ENCODE results near the gene SLC17A3. TPM values are rescaled to one million over a fixed set of nuclear protein-coding genes. Genes with fewer than 3 reads are reported as not detected.

The SLC17A3 gene
- total RNA-seq, 2 experiments from 2014 or later: 0.06 TPM; not detected in 1

DNA sequence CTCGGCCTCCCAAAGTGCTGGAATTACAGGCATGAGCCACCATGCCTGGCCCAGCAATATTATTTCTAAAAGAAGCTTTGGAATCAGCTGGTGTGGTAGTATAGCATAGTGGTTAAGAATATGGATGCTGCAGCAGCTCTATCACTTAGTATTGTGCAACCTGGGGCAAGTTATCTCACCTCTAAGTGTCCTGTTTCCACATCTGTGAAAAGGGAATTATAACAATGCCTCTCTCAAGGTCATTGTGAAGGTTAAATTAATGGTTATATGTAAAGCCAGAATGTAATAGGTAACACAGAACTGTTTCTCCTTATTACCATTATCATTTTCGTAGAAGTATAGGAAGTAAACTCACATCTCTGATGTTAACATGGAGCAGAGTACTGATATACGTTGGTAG lies 42.3 kb upstream of the SLC17A3 start:
- H3K9me3 ChIP-seq (ENCODE audit: low read length): no peaks in the 10 kb centered on the region
- ChIA-PET POLR2A (no interaction called here), CTCF (ENCODE audit: unreplicated experiment) (no interaction called here)
- H4K20me1 ChIP-seq (ENCODE audit: insufficient read depth, low read length): no peaks in the 10 kb centered on the region
- no peaks in the 10 kb centered on the region for H3K4me1 ChIP-seq (ENCODE audit: insufficient read depth, low read length, poor library complexity, severe bottlenecking)
- no peak overlapping the region for H3K27ac ChIP-seq (ENCODE audit: low read depth, low read length, poor library complexity, severe bottlenecking)
- TF ChIP-seq, protein P1, sequence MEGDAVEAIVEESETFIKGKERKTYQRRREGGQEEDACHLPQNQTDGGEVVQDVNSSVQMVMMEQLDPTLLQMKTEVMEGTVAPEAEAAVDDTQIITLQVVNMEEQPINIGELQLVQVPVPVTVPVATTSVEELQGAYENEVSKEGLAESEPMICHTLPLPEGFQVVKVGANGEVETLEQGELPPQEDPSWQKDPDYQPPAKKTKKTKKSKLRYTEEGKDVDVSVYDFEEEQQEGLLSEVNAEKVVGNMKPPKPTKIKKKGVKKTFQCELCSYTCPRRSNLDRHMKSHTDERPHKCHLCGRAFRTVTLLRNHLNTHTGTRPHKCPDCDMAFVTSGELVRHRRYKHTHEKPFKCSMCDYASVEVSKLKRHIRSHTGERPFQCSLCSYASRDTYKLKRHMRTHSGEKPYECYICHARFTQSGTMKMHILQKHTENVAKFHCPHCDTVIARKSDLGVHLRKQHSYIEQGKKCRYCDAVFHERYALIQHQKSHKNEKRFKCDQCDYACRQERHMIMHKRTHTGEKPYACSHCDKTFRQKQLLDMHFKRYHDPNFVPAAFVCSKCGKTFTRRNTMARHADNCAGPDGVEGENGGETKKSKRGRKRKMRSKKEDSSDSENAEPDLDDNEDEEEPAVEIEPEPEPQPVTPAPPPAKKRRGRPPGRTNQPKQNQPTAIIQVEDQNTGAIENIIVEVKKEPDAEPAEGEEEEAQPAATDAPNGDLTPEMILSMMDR (conservative IDR thresholded peaks at IDR 0.05; ENCODE audit: low read length): no peak
- TF ChIP-seq EZH2phosphoT487 (IDR thresholded peaks at IDR 0.05; ENCODE audit: borderline replicate concordance, low read depth, low read length): no peak
- no peak overlapping the region for H2AFZ ChIP-seq (ENCODE audit: low read length)
- BruUV-seq (replicated peaks): no TSS peak
- H3K79me2 ChIP-seq (ENCODE audit: insufficient read depth, low read depth, low read length): no peaks in the 10 kb centered on the region
- intact Hi-C loops (cut with micrococcal nuclease; ENCODE audit: unreplicated experiment): no loop called here
- H3K36me3 ChIP-seq (ENCODE audit: insufficient read depth, low read length): no peaks in the 10 kb centered on the region
- no peak overlapping the region for H3K4me3 ChIP-seq (ENCODE audit: low read depth, low read length, poor library complexity, severe bottlenecking)
- no peaks in the 10 kb centered on the region for H3K9me2 ChIP-seq (ENCODE audit: insufficient read depth, low read length)
- no peak overlapping the region for H3K4me2 ChIP-seq (ENCODE audit: low read length)
- DNase-seq (ENCODE audit: low spot score): no peak

DNA sequence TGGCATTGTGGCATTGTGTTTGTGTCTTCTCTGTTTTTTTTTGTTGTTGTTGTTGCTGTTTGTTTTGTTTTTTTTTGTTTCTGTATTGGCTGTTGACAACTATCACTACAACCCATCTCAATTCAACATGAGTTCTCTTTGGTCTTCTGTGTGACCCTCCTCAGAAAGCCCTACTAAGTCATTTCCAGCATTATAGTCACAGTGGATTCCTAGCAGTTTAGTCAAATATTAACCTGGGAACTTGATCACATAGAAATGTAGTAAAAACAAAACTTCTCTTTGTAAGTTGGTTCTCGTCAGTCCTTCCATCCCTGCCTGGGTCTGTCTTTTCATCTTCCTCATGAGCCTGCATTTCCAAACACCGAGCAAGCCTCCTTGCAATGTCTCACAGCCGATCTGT lies 39.7 kb upstream of the SLC17A3 start:
- TF ChIP-seq EZH2phosphoT487 (IDR thresholded peaks at IDR 0.05; ENCODE audit: borderline replicate concordance, low read depth, low read length): no peak
- TF ChIP-seq, protein P1 (conservative IDR thresholded peaks at IDR 0.05; ENCODE audit: low read length): no peak
- H3K9me3 ChIP-seq (ENCODE audit: low read length): no peaks in the 10 kb centered on the region
- CTCF ChIA-PET (ENCODE audit: unreplicated experiment): no interaction called here
- no peak for DNase-seq (ENCODE audit: low spot score)
- H3K4me2 ChIP-seq (ENCODE audit: low read length): no peak overlapping the region
- H3K4me3 ChIP-seq (ENCODE audit: low read depth, low read length, poor library complexity, severe bottlenecking): no peak overlapping the region
- H3K4me1 ChIP-seq (ENCODE audit: insufficient read depth, low read length, poor library complexity, severe bottlenecking): no peaks in the 10 kb centered on the region
- no peaks in the 10 kb centered on the region for H3K79me2 ChIP-seq (ENCODE audit: insufficient read depth, low read depth, low read length)
- H3K9me2 ChIP-seq (ENCODE audit: insufficient read depth, low read length): no peaks in the 10 kb centered on the region
- no peaks in the 10 kb centered on the region for H4K20me1 ChIP-seq (ENCODE audit: insufficient read depth, low read length)
- H2AFZ ChIP-seq (ENCODE audit: low read length): no peak overlapping the region
- no TSS peak for BruUV-seq (replicated peaks)
- no peak overlapping the region for H3K27ac ChIP-seq (ENCODE audit: low read depth, low read length, poor library complexity, severe bottlenecking)
- POLR2A ChIA-PET: interaction anchor here (1.0 kb wide), 1 partner anchor 12 kb away, joined by 4 read pairs; no protein-coding TSS in a partner anchor
- H3K36me3 ChIP-seq (ENCODE audit: insufficient read depth, low read length): no peaks in the 10 kb centered on the region
- intact Hi-C loops (cut with micrococcal nuclease; ENCODE audit: unreplicated experiment): no loop called here

DNA sequence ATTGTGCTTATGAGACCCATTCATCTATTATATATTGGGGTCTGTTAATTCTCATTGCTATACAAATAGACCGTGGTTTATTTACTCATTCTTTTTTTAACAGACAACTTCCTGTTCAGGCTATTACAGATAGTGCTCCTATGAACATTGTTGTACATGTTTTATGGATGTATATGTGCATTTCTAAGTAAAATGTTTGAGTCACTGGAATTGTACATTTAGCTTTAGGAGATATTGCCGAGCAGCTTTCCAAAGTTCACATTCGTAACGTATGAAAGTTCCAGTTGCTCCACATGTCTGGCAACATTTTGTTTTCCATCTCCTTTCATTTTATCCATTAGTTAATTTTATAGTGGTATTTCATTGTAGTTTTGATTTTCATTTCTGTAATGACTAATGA lies 37.3 kb upstream of the SLC17A3 start:
- Histone ChIP-seq H4K20me1 (ENCODE audit: insufficient read depth, low read length) (no peaks in the 10 kb centered on the region), H3K4me2 (ENCODE audit: low read length) (no peak overlapping the region), H3K9me3 (ENCODE audit: low read length) (no peaks in the 10 kb centered on the region), H3K4me1 (ENCODE audit: insufficient read depth, low read length, poor library complexity, severe bottlenecking) (no peaks in the 10 kb centered on the region), H3K36me3 (ENCODE audit: insufficient read depth, low read length) (no peaks in the 10 kb centered on the region), H3K9me2 (ENCODE audit: insufficient read depth, low read length) (no peaks in the 10 kb centered on the region), H2AFZ (ENCODE audit: low read length) (no peak overlapping the region), H3K79me2 (ENCODE audit: insufficient read depth, low read depth, low read length) (no peaks in the 10 kb centered on the region), H3K27ac (ENCODE audit: low read depth, low read length, poor library complexity, severe bottlenecking) (no peak overlapping the region), H3K4me3 (ENCODE audit: low read depth, low read length, poor library complexity, severe bottlenecking) (no peak overlapping the region)
- TF ChIP-seq, protein P1 (conservative IDR thresholded peaks at IDR 0.05; ENCODE audit: low read length): no peak
- TF ChIP-seq EZH2phosphoT487 (IDR thresholded peaks at IDR 0.05; ENCODE audit: borderline replicate concordance, low read depth, low read length): no peak
- DNase-seq (ENCODE audit: low spot score): no peak
- POLR2A ChIA-PET: interaction anchor here (0.6 to 0.7 kb wide), 2 partner anchors 33 to 49 kb away, joined by 3 to 4 read pairs; no protein-coding TSS in a partner anchor
- BruUV-seq (replicated peaks): no TSS peak
- CTCF ChIA-PET (ENCODE audit: unreplicated experiment): no interaction called here
- intact Hi-C loops (cut with micrococcal nuclease; ENCODE audit: unreplicated experiment): no loop called here

Data from OCI-LY7 (cell line).